DOHH2 (cell line): ENCODE data around the gene DMD.

ENCODE experiments used
- CTCF ChIP-seq: fragments of 200-600 bp; sonication (generic); IDR thresholded peaks from one replicate; pipeline ENCODE4 v1.5.1; 2014; ENCODE audit warnings: antibody characterized with exemption, mild to moderate bottlenecking, low read depth, low read length; ENCODE audit not compliant: poor library complexity, severe bottlenecking
- EZH2phosphoT487 ChIP-seq: fragments of 200-600 bp; sonication (generic); IDR thresholded peaks from 2 replicates; pipeline ENCODE4 v1.6.1; 2017; ENCODE audit warnings: borderline replicate concordance, mild to moderate bottlenecking, antibody characterized with exemption, low read length, moderate library complexity, mixed read lengths

GRCh38 chrX:31435592-31435991 lies 1775.8 kb downstream of the DMD start:
- TF ChIP-seq CTCF (no peak), EZH2phosphoT487 (no peak)
